GM19025 (cell line): ENCODE measurements around the gene CNPY3.
"Not testable (repeated sequence)": the region's sequence is repeated elsewhere in the genome, so short reads cannot be mapped to it uniquely, and the experiment has no call there.

Source experiments
- ATAC-seq: cut with Tn5 transposase; IDR thresholded peaks from one replicate; pipeline ENCODE4 v1.9.1; 2021; ENCODE audit warnings: mild to moderate bottlenecking, low read depth, moderate library complexity; ENCODE audit not compliant: unreplicated experiment

The CNPY3 gene

GRCh38 chr6:42928986-42929820 lies at the start of gene CNPY3:
Gene CNPY3 (plus strand): TSS chr6:42929480. CDS start chr6:42929571, 91 bp downstream.
- ATAC-seq = peak; percentile 69

DNA sequence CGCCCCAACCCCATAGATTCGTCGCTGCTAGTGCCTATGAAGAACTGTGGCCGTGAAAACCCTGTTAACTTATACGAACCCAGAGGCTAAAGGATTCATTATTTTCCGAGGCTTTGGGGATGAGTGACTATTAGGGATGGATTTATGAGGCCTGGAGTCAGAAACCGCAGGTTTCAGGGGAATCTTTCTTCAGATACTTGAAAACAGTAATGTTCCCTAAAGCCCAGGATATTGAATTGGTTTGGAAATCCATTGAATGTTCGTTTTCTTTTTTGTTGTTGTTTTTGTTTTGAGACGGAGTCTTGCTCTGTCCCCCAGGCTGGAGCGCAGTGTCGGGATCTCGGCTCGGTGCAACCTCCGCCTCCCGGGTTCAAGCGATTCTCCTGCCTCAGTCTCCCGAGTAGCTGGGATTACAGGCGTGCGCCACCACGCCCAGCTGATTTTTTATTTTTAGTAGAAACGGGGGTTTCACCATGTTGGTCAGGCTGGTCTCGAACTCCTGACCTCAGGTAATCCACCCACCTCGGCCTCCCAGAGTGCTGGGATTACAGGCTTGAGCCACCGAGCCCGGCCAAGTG lies 49.0 kb upstream of the CNPY3 start:
- not testable (repeated sequence) for ATAC-seq

- not testable (repeated sequence) for ATAC-seq
Measured at GRCh38 chr6:42880871-42881270, 48.4 kb upstream of the CNPY3 start.

GRCh38 chr6:42885702-42886101 lies 43.6 kb upstream of the CNPY3 start:
- no peak for ATAC-seq

DNA sequence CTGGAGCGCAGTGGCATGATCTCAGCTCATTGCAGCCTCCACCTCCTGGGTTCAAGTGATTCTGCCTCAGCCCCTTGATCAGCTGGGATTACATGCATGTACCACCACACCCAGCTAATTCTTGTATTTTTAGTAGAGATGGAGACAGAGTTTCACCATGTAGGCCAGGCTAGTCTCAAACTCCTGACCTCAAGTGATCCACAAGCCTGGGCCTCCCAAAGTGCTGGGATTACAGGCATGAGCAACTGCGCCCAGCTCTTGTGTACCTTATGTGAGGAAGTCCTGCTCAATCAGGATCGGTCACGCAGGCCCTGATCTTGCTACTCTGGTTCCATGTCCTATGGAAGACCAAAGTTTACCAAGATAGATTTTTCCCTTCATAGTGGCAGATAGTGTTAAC lies 41.1 kb upstream of the CNPY3 start:
- not testable (repeated sequence) for ATAC-seq

DNA sequence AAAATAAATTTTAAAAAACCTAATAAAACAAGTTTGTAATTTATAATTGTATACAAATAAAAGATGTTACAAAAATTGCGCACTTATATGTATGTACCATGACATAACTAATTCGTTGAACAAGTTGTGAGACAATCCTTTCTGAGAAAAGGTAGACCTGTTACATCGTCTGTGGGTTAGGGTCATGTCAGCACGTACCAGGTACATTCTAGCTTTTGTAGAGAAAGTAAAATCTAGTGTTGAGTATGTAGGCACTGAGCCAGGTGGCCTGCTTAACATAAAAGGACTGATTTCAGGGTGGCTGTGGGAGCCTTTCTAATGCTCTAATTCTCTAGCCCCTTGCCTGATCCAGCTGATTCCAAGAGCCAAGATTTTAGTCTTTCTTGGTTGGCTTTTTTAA lies 39.5 kb upstream of the CNPY3 start:
- ATAC-seq = no peak

DNA sequence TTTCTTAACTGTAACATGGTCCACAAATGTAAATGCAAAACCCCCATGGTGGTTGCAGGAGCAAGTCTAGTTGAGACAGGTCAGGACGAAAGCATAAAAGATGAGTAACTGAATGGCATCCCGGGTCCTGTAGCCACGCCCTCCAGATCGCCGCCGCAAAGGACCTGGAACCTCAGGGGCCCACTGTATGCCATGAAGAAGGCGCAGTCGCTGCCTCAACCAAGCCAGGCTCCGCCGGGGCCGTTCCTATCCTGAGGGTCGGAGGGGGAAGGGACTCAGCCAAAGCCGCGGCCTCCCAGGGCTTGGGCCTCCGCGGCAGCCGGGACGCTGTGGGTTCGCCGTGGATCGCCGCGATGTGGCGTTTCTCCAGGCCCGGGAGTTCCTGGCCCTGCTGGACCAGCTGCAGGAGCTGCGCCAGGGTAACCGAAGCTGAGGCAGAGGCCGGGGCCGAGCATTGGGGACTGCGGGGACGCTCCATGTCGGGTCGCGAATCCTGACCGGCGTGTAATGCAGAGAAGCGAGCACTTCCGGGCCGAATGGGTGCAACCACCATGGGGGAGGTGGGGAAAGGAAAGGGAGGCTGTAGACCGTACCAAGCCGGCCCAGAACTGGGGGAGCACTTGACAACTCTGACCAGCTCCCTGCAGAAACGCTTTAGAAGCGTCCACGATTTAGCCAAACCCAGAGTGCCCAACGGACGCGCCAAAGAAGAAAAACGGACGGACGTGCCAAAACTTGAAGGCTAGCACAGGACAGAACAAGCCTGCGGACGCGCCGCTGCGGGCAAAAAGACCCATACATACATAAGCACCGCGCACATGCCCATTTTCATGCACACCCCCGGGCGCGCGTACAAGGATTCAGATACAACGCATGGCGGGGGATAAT lies 38.7 kb upstream of the CNPY3 start:
- peak; percentile 91 for ATAC-seq

GRCh38 chr6:42891199-42891722 lies 38.0 kb upstream of the CNPY3 start:
- no peak for ATAC-seq

GRCh38 chr6:42894041-42894828 lies 35.0 kb upstream of the CNPY3 start:
- not testable (repeated sequence) for ATAC-seq

- no peak for ATAC-seq
Measured at GRCh38 chr6:42896178-42896719, 33.0 kb upstream of the CNPY3 start.

GRCh38 chr6:42898891-42899361 lies 30.4 kb upstream of the CNPY3 start:
- ATAC-seq = no peak

GRCh38 chr6:42899871-42900270 lies 29.4 kb upstream of the CNPY3 start:
- ATAC-seq = no peak

- no peak for ATAC-seq
Measured at GRCh38 chr6:42901538-42901957, 27.7 kb upstream of the CNPY3 start.

GRCh38 chr6:42902429-42903263 lies 26.6 kb upstream of the CNPY3 start:
- not testable (repeated sequence) for ATAC-seq

DNA sequence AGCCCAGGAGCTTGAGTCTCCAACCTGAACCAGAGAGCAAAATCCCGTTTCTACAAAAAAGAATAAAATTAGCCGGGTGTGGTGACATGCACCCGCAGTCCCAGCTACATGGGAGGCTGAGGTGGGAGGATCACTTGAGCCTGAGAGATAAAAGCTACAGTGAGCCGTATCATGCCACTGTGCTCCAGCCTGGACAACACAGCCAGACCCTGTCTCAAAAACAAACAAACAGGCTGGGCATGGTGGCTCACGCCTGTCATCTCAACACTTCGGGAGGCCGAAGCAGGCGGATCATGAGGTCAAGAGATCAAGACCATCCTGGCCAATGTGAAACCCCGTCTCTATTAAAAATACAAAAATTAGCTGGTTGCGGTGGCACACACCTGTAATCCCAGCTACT lies 24.8 kb upstream of the CNPY3 start:
- ATAC-seq = no peak

GRCh38 chr6:42907336-42907735 lies 21.9 kb upstream of the CNPY3 start:
- ATAC-seq = no peak

GRCh38 chr6:42909835-42910234 lies 19.4 kb upstream of the CNPY3 start:
- ATAC-seq = no peak

DNA sequence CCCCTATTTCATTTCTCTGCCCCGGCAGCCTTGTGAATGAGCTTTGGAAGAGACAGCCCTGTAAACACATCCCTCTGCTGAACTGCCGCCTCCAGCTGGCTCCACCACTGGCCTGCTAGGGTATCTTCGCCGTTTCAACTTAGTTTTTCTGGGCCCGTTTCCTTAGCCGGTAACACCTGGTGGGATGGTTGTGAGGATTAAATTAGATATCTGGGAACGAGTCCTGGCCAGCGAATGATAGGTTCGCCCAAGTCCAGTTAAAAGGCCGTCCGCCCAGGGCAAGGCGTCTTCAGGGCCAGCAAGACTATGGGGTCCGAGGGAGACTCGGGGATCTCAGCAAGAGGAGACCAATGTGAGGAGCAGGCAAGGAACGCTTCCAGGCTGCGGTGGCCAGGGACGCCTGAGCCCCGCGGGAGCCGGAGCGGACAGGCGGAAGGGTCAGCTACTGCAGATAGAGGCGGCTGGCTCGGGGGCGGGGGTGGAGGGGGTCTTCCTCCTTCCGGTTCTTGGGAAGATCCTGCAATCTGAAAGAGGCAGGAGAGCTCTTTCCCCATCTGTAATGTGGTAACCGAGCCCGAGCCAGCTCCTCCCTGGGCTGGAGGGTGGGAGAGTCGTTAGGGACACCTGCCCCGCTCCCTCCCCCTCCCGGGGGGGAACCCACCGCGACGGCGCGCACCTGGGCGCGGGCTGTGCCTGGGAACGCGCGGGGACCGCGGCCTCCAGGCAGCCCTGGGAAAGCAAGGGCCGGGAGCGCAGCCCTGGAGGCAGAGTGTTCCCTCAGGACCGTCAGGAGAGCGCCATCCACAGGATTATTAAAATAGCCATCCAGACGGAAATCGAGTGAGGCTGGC lies 17.9 kb upstream of the CNPY3 start:
- ATAC-seq = no peak
